Neutrophil (primary cell): ENCODE results near the gene WWC1.

Experiments used
- H3K27ac ChIP-seq: fragments of 200-600 bp; sonication (generic); 2 replicates; pipeline ENCODE4 v1.5.1; 2016; ENCODE audit warnings: mild to moderate bottlenecking, moderate library complexity
- H3K27me3 ChIP-seq: fragments of 200-600 bp; sonication (generic); 2 replicates; pipeline ENCODE4 v1.6.0; 2016; ENCODE audit warnings: mild to moderate bottlenecking
- H3K36me3 ChIP-seq: fragments of 200-600 bp; sonication (generic); 2 replicates; pipeline ENCODE4 v1.5.1; 2017
- H3K4me1 ChIP-seq, 2 experiments: fragments of 200-600 bp in 1 of 2; sonication (generic) in 1 of 2; 1 replicate in 1 of 2; 2 replicates in 1 of 2; pipeline versions ENCODE4 v1.5.1 to v1.6.1; 2013 to 2016; ENCODE audit warnings: low read depth in 1 of 2, low read length in 1 of 2, mild to moderate bottlenecking in 1 of 2, moderate library complexity in 1 of 2; ENCODE audit not compliant: control insufficient read depth in 1 of 2, insufficient read depth in 1 of 2
- H3K4me3 ChIP-seq, 2 experiments: fragments of 200-600 bp in 1 of 2; sonication (generic) in 1 of 2; 1 replicate in 1 of 2; 2 replicates in 1 of 2; pipeline ENCODE4 v1.5.1; 2013 to 2016; ENCODE audit warnings: low read depth in 1 of 2, low read length in 1 of 2, mild to moderate bottlenecking in 1 of 2, moderate library complexity in 1 of 2
- H3K9me3 ChIP-seq: fragments of 200-600 bp; sonication (generic); 2 replicates; pipeline ENCODE4 v1.5.1; 2016
- CTCF ChIP-seq: fragments of 200-600 bp; sonication (generic); IDR thresholded peaks from 2 replicates; pipeline ENCODE4 v1.5.1; 2016; ENCODE audit warnings: antibody characterized with exemption

The WWC1 gene

GRCh38 chr5:168324859-168325630 lies 33.6 kb downstream of the WWC1 start:
- Histone ChIP-seq H3K27ac (no peak overlapping the region), H3K4me3 (no peak overlapping the region), H3K4me1 (no peaks in the 10 kb centered on the region), H3K9me3 (no peaks in the 10 kb centered on the region), H3K36me3 (no peaks in the 10 kb centered on the region), H3K27me3 (peaks cover 14% of the 10 kb centered on the region)
- TF ChIP-seq CTCF: no peak

- Histone ChIP-seq H3K27me3 (peaks cover 14% of the 10 kb centered on the region), H3K4me3 (no peak overlapping the region), H3K4me1 (no peaks in the 10 kb centered on the region), H3K36me3 (no peaks in the 10 kb centered on the region), H3K9me3 (no peaks in the 10 kb centered on the region), H3K27ac (no peak overlapping the region)
- TF ChIP-seq CTCF: no peak
Measured at GRCh38 chr5:168327019-168327421, 35.6 kb downstream of the WWC1 start.

- no peaks in the 10 kb centered on the region for H3K36me3 ChIP-seq
- H3K27ac ChIP-seq: no peak overlapping the region
- peaks cover 14% of the 10 kb centered on the region for H3K27me3 ChIP-seq
- no peaks in the 10 kb centered on the region for H3K9me3 ChIP-seq
- no peak for TF ChIP-seq CTCF
- H3K4me1 ChIP-seq: no peaks in the 10 kb centered on the region
- no peak overlapping the region for H3K4me3 ChIP-seq
Measured at GRCh38 chr5:168327451-168327850, 36.0 kb downstream of the WWC1 start.

- Histone ChIP-seq H3K4me1 (no peaks in the 10 kb centered on the region), H3K27ac (no peak overlapping the region), H3K36me3 (no peaks in the 10 kb centered on the region), H3K27me3 (peaks cover 14% of the 10 kb centered on the region), H3K4me3 (no peak overlapping the region), H3K9me3 (no peaks in the 10 kb centered on the region)
- TF ChIP-seq CTCF: no peak
Measured at GRCh38 chr5:168327994-168328393, 36.5 kb downstream of the WWC1 start.

- TF ChIP-seq CTCF: no peak
- no peak overlapping the region for H3K4me3 ChIP-seq
- peaks cover 14% of the 10 kb centered on the region for H3K27me3 ChIP-seq
- no peaks in the 10 kb centered on the region for H3K9me3 ChIP-seq
- H3K4me1 ChIP-seq: no peaks in the 10 kb centered on the region
- no peaks in the 10 kb centered on the region for H3K36me3 ChIP-seq
- H3K27ac ChIP-seq: no peak overlapping the region
Measured at GRCh38 chr5:168328814-168329213, 37.4 kb downstream of the WWC1 start.
